ENCODE measurements around the gene HTR1E.
"Not testable (repeated sequence)": the region's sequence is repeated elsewhere in the genome, so short reads cannot be mapped to it uniquely, and the experiment has no call there.

GRCh38 chr6:86897265-86897664, 40.1 kb upstream of the HTR1E start:
- TF ChIP-seq, protein P1, sequence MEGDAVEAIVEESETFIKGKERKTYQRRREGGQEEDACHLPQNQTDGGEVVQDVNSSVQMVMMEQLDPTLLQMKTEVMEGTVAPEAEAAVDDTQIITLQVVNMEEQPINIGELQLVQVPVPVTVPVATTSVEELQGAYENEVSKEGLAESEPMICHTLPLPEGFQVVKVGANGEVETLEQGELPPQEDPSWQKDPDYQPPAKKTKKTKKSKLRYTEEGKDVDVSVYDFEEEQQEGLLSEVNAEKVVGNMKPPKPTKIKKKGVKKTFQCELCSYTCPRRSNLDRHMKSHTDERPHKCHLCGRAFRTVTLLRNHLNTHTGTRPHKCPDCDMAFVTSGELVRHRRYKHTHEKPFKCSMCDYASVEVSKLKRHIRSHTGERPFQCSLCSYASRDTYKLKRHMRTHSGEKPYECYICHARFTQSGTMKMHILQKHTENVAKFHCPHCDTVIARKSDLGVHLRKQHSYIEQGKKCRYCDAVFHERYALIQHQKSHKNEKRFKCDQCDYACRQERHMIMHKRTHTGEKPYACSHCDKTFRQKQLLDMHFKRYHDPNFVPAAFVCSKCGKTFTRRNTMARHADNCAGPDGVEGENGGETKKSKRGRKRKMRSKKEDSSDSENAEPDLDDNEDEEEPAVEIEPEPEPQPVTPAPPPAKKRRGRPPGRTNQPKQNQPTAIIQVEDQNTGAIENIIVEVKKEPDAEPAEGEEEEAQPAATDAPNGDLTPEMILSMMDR (IDR thresholded peaks at IDR 0.05; ENCODE audit: insufficient read depth, low read depth, low read length), result not testable (repeated sequence)
- TF ChIP-seq EZH2 (IDR thresholded peaks at IDR 0.05; ENCODE audit: insufficient read depth, low read length), result not testable (repeated sequence)

All from astrocyte (in vitro differentiated cells and primary cell).